Motor neuron (in vitro differentiated cells): ENCODE measurements around the gene ARID1B. TPM values are rescaled to one million over a fixed set of nuclear protein-coding genes. Genes with fewer than 3 reads are reported as not detected.

Source experiments
- ATAC-seq, 8 experiments: fragments of 200-7000 bp; cut with Tn5 transposase; replicated peaks in 6 of 8; 2 replicates each; pipeline ENCODE4 v1.8.0; 2021; ENCODE audit warnings: mild to moderate bottlenecking in 8 of 8, moderate library complexity in 8 of 8
- H3K27ac ChIP-seq, 2 donors: fragments of 250-450 bp; sonication (Bioruptor Pico); 2 replicates each; pipeline ENCODE4 v1.9.0; 2021; ENCODE audit warnings: antibody characterized with exemption in 2 of 2, mild to moderate bottlenecking in 2 of 2, moderate library complexity in 1 of 2
- H3K4me1 ChIP-seq, 2 donors: fragments of 250-450 bp; sonication (Bioruptor Pico); replicated peaks in 1 of 2; 2 replicates each; pipeline ENCODE4 v1.6.1; 2021; ENCODE audit warnings: antibody characterized with exemption in 2 of 2, mild to moderate bottlenecking in 2 of 2, moderate library complexity in 1 of 2
- H3K4me3 ChIP-seq, 5 donors: fragments of 250-450 bp; sonication (Bioruptor Pico); 2 replicates each; pipeline ENCODE4 v1.9.0; 2021; ENCODE audit warnings: antibody characterized with exemption in 5 of 5, mild to moderate bottlenecking in 5 of 5, moderate library complexity in 4 of 5
- WGBS, 10 experiments: fragments of 450-650 bp; shearing (Covaris generic); methylation state at CpG; one replicate each; pipeline ENCODE4 v1.0.0; 2022; 5-methylcytosine and 5-hydroxymethylcytosine counted together
- in situ Hi-C, 9 experiments: fragments of 400-800 bp; cut with MboI; loops; one replicate each; pipeline ENCODE4 v1.15.0; 2021; ENCODE audit warnings: low sequenced_read_pairs in 9 of 9, low pct_unique_long_range_greater_than_20kb in 2 of 9; ENCODE audit not compliant: unreplicated experiment in 9 of 9
- total RNA-seq, 8 experiments: library from RNA; unstranded; fragments of 300-600 nt; gene quantifications; 2 replicates each; pipeline versions ENCODE4 v1.2.3 to v1.2.4, GENCODE V29; 2022

ARID1B gene
- total RNA-seq, 8 experiments from 2014 or later, result 35.8 to 165 (median 54.9) TPM

GRCh38 chr6:156952401-156952800 is 175.2 kb downstream of the ARID1B start:
- 42 to 100% (median 75%) methylated on average over 1 to 4 of the region's 5 CpGs; no CpG with 5 or more reads in 4 of the 10 experiments for WGBS, 10 experiments
- Histone ChIP-seq H3K4me1 (peaks cover 23 to 33% of the 10 kb centered on the region in 2 donors), H3K27ac (no peak overlapping the region), H3K4me3 (no peak overlapping the region)
- no peak for ATAC-seq
- in situ Hi-C loops, result no loop called here

DNA sequence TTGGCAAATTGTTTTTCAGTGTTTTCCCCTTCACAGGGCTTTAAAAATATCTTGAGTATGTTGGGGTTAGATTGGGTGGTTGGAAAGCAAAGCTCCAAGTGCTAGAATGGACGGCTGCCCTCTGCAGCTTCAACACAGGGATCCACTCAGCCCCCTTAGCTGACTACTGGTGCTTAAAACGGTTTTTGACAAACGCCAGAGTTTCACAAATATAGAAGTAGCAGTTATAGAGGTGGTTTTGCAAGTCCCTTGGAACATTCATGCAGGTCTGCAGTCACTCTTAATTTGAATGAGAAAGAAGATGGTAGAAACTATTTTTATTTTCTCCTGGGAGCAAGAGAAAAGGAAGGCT is 175.9 kb downstream of the ARID1B start:
- H3K4me3 ChIP-seq, result peak overlapping the region; percentile 5 to 22 (median 16)
- H3K27ac ChIP-seq, result peak overlapping the region; percentile 15 to 82
- WGBS, 10 experiments, result 0 to 44% (median 12%) methylated on average over 1 to 3 of the region's 3 CpGs; no CpG with 5 or more reads in 2 of the 10 experiments
- H3K4me1 ChIP-seq, result peaks cover 23 to 33% of the 10 kb centered on the region in 2 donors
- in situ Hi-C loops, result no loop called here
- peak in 7 of 8 experiments; percentile 21 to 64 (median 55) for ATAC-seq

DNA sequence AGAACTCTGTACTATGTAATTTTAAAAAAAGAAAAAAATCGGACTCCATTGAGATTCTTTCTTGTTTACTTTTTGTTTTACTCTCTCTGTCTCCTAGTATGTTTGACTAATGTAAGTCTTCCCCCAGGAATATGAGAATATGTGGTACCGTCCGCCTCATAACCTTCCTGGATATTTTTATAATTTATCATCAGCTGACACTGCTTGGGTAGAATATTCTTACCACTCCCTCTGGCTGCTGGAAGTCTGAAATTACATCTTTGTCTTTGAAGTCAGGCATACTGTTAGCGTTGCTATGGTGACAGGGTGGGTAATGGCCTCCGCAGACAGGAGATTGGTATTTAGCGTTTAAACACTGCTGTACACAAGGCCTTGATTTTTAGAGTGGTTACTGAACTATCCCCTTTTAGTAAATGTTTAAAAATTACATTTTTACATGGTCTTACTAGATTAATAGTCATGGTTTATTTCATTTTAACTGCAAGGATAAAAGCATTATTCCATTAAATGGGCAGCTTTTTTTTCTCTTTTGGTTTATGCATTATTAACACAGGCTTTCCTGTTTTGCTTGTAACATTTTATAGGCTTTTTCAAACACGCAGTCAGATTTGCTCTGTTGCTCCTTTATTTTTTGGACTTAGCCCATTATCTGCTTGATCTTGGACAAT is 176.4 kb downstream of the ARID1B start:
- H3K4me1 ChIP-seq, result peaks cover 23 to 33% of the 10 kb centered on the region in 2 donors
- 0 to 19% (median 6%) methylated on average over 3 to 7 of the region's 7 CpGs for WGBS, 10 experiments
- in situ Hi-C loops, result no loop called here
- H3K27ac ChIP-seq, result peak overlapping the region; percentile 15 to 82
- peak overlapping the region; percentile 5 to 22 (median 16) for H3K4me3 ChIP-seq
- peak; percentile 92 to 99 (median 98) for ATAC-seq

- WGBS, 10 experiments, result 35 to 83% (median 60%) methylated on average over 1 to 2 of the region's 2 CpGs; no CpG with 5 or more reads in 3 of the 10 experiments
- in situ Hi-C loops, result no loop called here
- no peak for ATAC-seq
- peaks cover 23 to 33% of the 10 kb centered on the region in 2 donors for H3K4me1 ChIP-seq
- no peak overlapping the region for H3K4me3 ChIP-seq
- H3K27ac ChIP-seq, result no peak overlapping the region
Measured at GRCh38 chr6:156954191-156954590, 177.0 kb downstream of the ARID1B start.

- 84 to 100% (median 97%) methylated on average over 1 to 12 of the region's 12 CpGs; no CpG with 5 or more reads in 2 of the 10 experiments for WGBS, 10 experiments
- Histone ChIP-seq H3K27ac (no peak overlapping the region), H3K4me3 (no peak overlapping the region), H3K4me1 (peaks cover 23 to 33% of the 10 kb centered on the region in 2 donors)
- no peak for ATAC-seq
- in situ Hi-C loops, result no loop called here
Measured at GRCh38 chr6:156954816-156955215, 177.6 kb downstream of the ARID1B start.

DNA sequence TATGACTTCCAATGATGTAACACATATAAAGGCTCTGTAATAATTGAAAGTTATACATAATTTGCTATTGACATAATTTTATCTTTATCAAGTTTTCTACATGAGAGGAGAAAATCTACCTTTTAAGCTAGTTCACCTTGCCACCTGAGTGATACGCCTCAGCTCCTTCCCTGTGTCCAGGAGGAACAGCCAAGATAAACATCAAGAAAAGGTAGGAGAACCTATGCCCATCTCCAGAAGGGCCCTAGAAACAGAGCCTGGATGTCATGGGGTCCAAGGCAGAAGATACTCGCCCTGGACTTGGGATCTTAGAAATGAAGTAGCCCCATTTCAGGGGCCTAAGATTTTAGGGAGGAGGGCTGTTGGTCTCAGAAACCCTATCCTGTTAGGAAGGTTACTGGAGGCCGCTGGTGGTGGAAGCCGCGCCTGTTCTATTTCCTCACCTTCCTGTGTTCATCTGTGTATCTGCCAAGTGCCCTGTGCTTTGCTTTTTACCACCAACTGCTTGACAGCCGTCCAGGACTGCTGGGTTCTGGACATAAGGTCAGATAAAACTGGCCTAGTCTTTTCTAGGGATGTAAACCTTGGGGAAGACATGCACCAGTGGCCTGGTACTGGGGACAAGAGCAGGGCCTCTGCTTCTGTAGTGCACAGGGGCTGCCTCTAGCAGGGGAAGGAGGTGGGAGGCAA is 178.5 kb downstream of the ARID1B start:
- no peak overlapping the region for H3K27ac ChIP-seq
- H3K4me3 ChIP-seq, result no peak overlapping the region
- ATAC-seq, result no peak
- peaks cover 23 to 33% of the 10 kb centered on the region in 2 donors for H3K4me1 ChIP-seq
- in situ Hi-C loops, result no loop called here
- WGBS, 10 experiments, result 73 to 100% (median 98%) methylated on average over 1 to 5 of the region's 6 CpGs; no CpG with 5 or more reads in 2 of the 10 experiments

- no peak overlapping the region for H3K4me3 ChIP-seq
- in situ Hi-C loops, result no loop called here
- no peak overlapping the region for H3K27ac ChIP-seq
- H3K4me1 ChIP-seq, result peaks cover 23 to 33% of the 10 kb centered on the region in 2 donors
- no peak for ATAC-seq
Measured at GRCh38 chr6:156956286-156956685, 179.1 kb downstream of the ARID1B start.

GRCh38 chr6:156957931-156958547 is 180.9 kb downstream of the ARID1B start:
- no peak overlapping the region for H3K4me3 ChIP-seq
- peaks cover 12 to 23% of the 10 kb centered on the region in 2 donors for H3K4me1 ChIP-seq
- in situ Hi-C loops, result no loop called here
- no peak overlapping the region for H3K27ac ChIP-seq
- peak in 1 of 8 experiments; percentile 3 for ATAC-seq
- 29 to 88% (median 65%) methylated on average over 1 to 3 of the region's 3 CpGs; no CpG with 5 or more reads in 2 of the 10 experiments for WGBS, 10 experiments

- in situ Hi-C loops, result no loop called here
Measured at GRCh38 chr6:156960525-156960924, 183.3 kb downstream of the ARID1B start.

DNA sequence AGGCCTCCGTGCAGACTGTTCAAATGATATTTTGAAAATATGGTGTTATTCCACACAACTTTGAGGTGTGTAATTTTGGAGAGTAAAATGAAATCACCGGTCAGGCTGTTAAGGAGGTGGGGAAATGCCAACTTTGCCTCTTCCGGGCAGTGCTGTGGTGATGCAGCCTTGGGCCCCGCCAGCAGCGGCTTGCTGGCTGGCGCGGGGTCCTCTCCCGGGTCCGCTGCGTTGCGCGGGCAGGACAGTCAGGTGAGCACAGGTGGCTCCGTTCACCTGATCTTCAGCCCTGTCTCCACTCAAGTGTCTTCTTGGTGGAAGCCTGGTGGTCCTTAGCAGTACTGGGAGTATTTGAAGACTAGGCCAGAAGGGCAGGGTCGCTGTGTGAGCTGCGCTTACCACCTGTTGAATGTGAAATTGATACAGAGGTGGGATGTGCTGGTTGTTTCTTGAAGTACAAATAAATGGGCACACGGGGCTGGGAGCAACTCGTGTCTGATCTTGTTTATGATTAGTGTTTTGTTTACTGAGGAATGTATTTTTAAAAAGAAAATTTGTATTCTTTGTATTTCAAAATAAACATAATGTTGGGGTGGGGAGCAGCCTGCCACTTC is 184.2 kb downstream of the ARID1B start:
- in situ Hi-C loops, result no loop called here
- ATAC-seq, result no peak
- peaks cover 15 to 23% of the 10 kb centered on the region in 2 donors for H3K4me1 ChIP-seq
- H3K27ac ChIP-seq, result no peak overlapping the region
- WGBS, 10 experiments, result 83 to 100% (median 91%) methylated on average over 1 to 11 of the region's 17 CpGs; no CpG with 5 or more reads in 1 of the 10 experiments
- no peak overlapping the region for H3K4me3 ChIP-seq

More at GRCh38 chr6:156960525-156960924, 183.3 kb downstream of the ARID1B start:
- Histone ChIP-seq H3K4me1 (peaks cover 16 to 18% of the 10 kb centered on the region in 2 donors), H3K4me3 (no peak overlapping the region), H3K27ac (no peak overlapping the region)
- no peak for ATAC-seq

- Histone ChIP-seq H3K4me1 (peaks cover 15 to 23% of the 10 kb centered on the region in 2 donors), H3K27ac (peak overlapping the region in 1 of 2 donors; percentile 48), H3K4me3 (no peak overlapping the region)
- WGBS, 10 experiments, result 14 to 74% (median 57%) methylated on average over 4 to 10 of the region's 10 CpGs
- in situ Hi-C loops, result no loop called here
- ATAC-seq, result peak; percentile 52 to 99 (median 96)
Measured at GRCh38 chr6:156963712-156964700, 186.8 kb downstream of the ARID1B start.

DNA sequence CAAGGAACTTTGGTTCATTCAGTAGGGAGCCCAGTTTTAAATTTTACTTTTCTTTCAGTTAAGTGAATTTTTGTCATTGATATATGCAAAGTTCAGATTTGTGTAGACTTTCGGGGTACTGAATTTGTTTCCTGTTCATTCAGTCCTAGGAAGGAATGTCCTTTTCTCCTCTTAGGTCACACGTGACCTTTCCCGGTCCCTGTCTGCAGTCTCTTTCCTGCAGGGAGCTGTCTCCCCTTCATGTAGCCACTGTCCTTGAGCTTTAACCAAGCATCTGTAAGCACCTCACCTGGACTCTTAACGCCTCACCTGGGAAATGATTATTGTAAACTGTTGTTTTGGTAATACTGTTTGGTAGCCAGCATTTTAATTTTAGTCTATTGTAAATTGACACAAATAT is 190.7 kb downstream of the ARID1B start:
- Histone ChIP-seq H3K27ac (no peak overlapping the region), H3K4me3 (no peak overlapping the region), H3K4me1 (peaks cover 15 to 23% of the 10 kb centered on the region in 2 donors)
- no peak for ATAC-seq
- in situ Hi-C loops, result no loop called here
- 77 to 100% (median 89%) methylated on average over 1 to 4 of the region's 4 CpGs for WGBS, 10 experiments
